Glutamatergic neuron (in vitro differentiated cells): ENCODE measurements around the gene NRARP. TPM values are rescaled to one million over a fixed set of nuclear protein-coding genes. Genes with fewer than 3 reads are reported as not detected.

ENCODE experiments used
- DNase-seq: peaks from one replicate; pipeline ENCODE4 v3.0.0; 2022
- H3K27ac Mint-ChIP-seq: one replicate; pipeline ENCODE4 v1.8.0; 2020; ENCODE audit warnings: mild to moderate bottlenecking, mixed read lengths, inconsistent platforms; ENCODE audit not compliant: unreplicated experiment
- H3K27me3 Mint-ChIP-seq: one replicate; pipeline ENCODE4 v1.8.0; 2020; ENCODE audit warnings: mild to moderate bottlenecking, moderate library complexity, mixed read lengths, inconsistent platforms; ENCODE audit not compliant: unreplicated experiment
- H3K36me3 Mint-ChIP-seq: one replicate; pipeline ENCODE4 v1.8.0; 2020; ENCODE audit warnings: mild to moderate bottlenecking, mixed read lengths, inconsistent platforms; ENCODE audit not compliant: unreplicated experiment
- H3K4me1 Mint-ChIP-seq: one replicate; pipeline ENCODE4 v1.8.0; 2020; ENCODE audit warnings: mild to moderate bottlenecking, low read depth, mixed read lengths, inconsistent platforms; ENCODE audit not compliant: unreplicated experiment
- H3K4me3 Mint-ChIP-seq: one replicate; pipeline ENCODE4 v1.8.0; 2020; ENCODE audit warnings: mild to moderate bottlenecking, mixed read lengths, inconsistent platforms; ENCODE audit not compliant: unreplicated experiment
- H3K9me3 Mint-ChIP-seq: one replicate; pipeline ENCODE4 v1.8.0; 2020; ENCODE audit warnings: mild to moderate bottlenecking, moderate library complexity, mixed read lengths, inconsistent platforms; ENCODE audit not compliant: unreplicated experiment
- CTCF ChIP-seq: fragments of 200-600 bp; sonication (generic); IDR thresholded peaks from one replicate; pipeline ENCODE4 v1.5.0; 2021; ENCODE audit not compliant: partially characterized antibody, unreplicated experiment
- total RNA-seq: library from RNA; stranded (reverse); fragmentation: NEBNext Ultra II Directional; extraction: Animal tissue kit (Norgen Biotek cat#: 25700); gene quantifications from one replicate; pipeline ENCODE4 v1.2.1, GENCODE V29; 2021; ENCODE audit not compliant: unreplicated experiment

The NRARP gene
- total RNA-seq, 1 donor from 2014 or later = 15.2 TPM

- peaks cover 10% of the 10 kb centered on the region for H3K36me3 Mint-ChIP-seq
- H3K4me3 Mint-ChIP-seq = no peak overlapping the region
- no peak overlapping the region for H3K27ac Mint-ChIP-seq
- DNase-seq = no peak
- peaks cover 4% of the 10 kb centered on the region for H3K27me3 Mint-ChIP-seq
- peaks cover 12% of the 10 kb centered on the region for H3K9me3 Mint-ChIP-seq
- H3K4me1 Mint-ChIP-seq = peaks cover 1% of the 10 kb centered on the region
- TF ChIP-seq CTCF = no peak
Measured at GRCh38 chr9:137326445-137327065, 24.5 kb upstream of the NRARP start.

GRCh38 chr9:137325799-137326198, 23.7 kb upstream of the NRARP start:
- no peak for DNase-seq
- H3K27me3 Mint-ChIP-seq = peaks cover 4% of the 10 kb centered on the region
- peaks cover 1% of the 10 kb centered on the region for H3K4me1 Mint-ChIP-seq
- peaks cover 9% of the 10 kb centered on the region for H3K9me3 Mint-ChIP-seq
- peaks cover 10% of the 10 kb centered on the region for H3K36me3 Mint-ChIP-seq
- no peak for TF ChIP-seq CTCF
- no peak overlapping the region for H3K4me3 Mint-ChIP-seq
- H3K27ac Mint-ChIP-seq = no peak overlapping the region

GRCh38 chr9:137325124-137325523, 23.1 kb upstream of the NRARP start:
- Mint-ChIP-seq H3K9me3 (peaks cover 9% of the 10 kb centered on the region), H3K27ac (no peak overlapping the region), H3K4me3 (no peak overlapping the region), H3K4me1 (peaks cover 1% of the 10 kb centered on the region), H3K27me3 (peaks cover 3% of the 10 kb centered on the region), H3K36me3 (peaks cover 10% of the 10 kb centered on the region)
- DNase-seq = no peak
- TF ChIP-seq CTCF = no peak

GRCh38 chr9:137323531-137324331, 21.7 kb upstream of the NRARP start:
- no peak overlapping the region for H3K4me3 Mint-ChIP-seq
- peaks cover 9% of the 10 kb centered on the region for H3K9me3 Mint-ChIP-seq
- DNase-seq = no peak
- peaks cover 10% of the 10 kb centered on the region for H3K36me3 Mint-ChIP-seq
- no peak for TF ChIP-seq CTCF
- H3K27ac Mint-ChIP-seq = no peak overlapping the region
- peaks cover 3% of the 10 kb centered on the region for H3K27me3 Mint-ChIP-seq
- H3K4me1 Mint-ChIP-seq = peaks cover 4% of the 10 kb centered on the region
